Epithelial cell of alveolus of lung (primary cell): ENCODE data around the gene FGF13. TPM values are rescaled to one million over a fixed set of nuclear protein-coding genes. Genes with fewer than 3 reads are reported as not detected.

Experiments used
- total RNA-seq: library from RNA; depleted of rRNA; stranded (reverse); fragments of >200 nt; gene quantifications from 2 replicates; pipeline ENCODE4 v1.2.1, GENCODE V29; 2015

FGF13 gene
- total RNA-seq = 1.0 and 3.4 TPM in 2 replicates

DNA sequence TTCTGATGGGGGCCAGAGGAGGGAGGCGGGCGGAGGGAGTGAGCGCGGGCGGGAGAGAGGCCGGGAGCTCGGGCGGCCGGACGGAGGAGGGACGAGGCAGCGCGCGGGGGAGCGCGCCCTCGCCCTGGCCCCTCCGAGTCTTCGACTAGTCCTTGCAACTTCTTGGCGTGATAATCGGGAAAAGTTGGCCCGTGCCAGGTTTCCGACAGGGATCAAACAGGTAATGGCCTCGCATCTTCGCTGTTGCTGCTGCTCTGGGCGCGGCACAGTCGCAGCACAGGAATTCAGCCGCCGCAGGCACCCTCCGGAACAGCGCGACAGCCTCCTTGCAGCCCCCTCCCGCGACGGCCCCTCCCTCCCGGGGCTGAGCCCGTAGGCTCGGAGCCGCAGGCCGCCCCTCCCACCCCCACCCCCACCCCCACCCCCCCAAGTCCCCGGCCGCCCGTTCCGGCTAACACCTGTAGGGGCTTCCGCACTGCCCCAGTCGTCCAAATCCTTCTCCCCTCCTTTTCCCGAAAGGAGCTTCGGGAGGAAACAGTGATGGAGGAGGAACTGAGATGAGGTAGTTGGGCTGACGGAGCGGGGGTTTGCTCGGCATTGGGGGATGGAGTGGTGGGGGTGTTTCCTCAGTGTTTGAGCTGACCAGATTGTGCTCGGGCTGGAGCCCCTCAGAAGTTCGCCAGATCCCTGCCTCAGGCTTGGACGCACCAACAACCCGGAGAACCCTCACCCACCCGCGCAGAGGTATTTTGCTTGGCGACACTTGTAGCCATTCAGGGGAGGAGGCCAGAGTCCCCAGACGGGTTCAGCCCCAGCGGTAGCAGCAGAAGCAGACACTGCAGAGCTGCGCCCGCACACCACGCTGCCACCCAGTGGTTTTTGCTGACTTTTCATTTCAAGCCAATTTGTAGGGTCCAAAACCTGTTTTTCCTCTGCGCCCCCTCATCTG, at the start of gene FGF13:
FGF13 (minus strand) TSS at position 319 of the 949 bp plus-strand sequence. CDS start 714 bp downstream, outside the sequence.

